Measurements from ENCODE around the gene NFIA.

NFIA gene

DNA sequence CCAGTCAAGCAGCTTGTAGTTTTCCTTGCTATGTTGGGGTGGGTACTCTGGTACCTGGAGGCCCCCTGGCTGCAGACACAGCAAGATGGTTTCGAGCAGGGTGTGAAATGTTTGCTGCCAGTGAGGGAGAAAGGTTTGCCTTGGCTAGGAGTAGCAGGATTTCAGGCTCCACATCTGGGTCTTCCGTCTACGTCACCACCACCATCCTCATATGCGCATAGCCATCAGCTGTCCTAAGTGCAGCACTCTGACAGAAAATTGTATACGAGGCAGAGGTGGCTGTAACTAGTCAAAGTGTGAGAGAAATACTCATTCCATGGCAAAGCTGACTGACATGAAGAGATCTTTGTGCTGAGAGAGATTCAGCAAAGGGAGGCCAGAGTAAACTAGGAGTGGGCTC lies 212.6 kb downstream of the NFIA start:
- Histone ChIP-seq H3K4me2 (no peak overlapping the region), H3K36me3 (no peaks in the 10 kb centered on the region), H3K4me3 (no peak overlapping the region), H3K27me3 (no peaks in the 10 kb centered on the region), H4K20me1 (no peaks in the 10 kb centered on the region), H3K9ac (no peak overlapping the region), H3K27ac (no peak overlapping the region), H3K4me1 (no peaks in the 10 kb centered on the region), H3K9me3 (replicated peaks in 1 of 11) (peaks cover 11 to 16% (median 13%) of the 10 kb centered on the region in 11 experiments)
- TF ChIP-seq Cebpa-rat (IDR thresholded peaks at IDR 0.05): no peak

DNA sequence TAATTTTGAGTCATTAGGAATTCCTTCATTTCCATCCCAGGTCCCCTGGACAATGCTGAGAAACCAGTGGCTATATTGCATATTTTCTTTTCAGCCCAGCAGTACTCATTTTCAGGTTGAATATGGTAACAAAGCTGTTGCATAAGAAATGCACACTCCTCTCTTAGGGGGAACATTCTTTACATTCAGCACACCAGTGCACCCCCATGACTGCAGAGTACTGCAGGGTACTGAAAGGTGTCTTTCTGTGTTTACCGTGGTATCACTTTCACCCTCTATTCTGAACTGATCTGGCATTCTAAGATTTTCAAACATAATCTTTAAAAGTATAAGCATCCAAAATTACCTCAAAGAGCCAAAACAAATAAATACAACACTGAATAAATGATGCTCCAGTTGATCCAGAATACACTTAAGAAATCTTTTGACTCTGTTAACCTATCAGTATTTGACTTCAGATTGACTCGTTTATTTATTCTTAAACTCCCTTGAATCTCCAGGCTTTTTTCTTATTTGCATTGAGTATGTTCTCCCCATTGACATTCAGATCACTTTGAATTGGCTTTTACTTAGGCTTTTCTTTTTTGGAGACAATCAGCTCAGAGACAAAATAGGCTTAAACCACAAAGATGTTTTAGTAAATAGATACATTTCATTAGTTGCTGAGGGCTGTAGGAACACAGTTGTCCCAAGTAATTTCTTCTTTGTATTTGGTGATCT lies 213.6 kb downstream of the NFIA start:
- H3K4me1 ChIP-seq: no peaks in the 10 kb centered on the region
- H3K36me3 ChIP-seq: no peaks in the 10 kb centered on the region
- no peak overlapping the region for H3K4me2 ChIP-seq
- peaks cover 11 to 16% (median 13%) of the 10 kb centered on the region in 11 experiments for H3K9me3 ChIP-seq (replicated peaks in 1 of 11)
- H3K9ac ChIP-seq: no peak overlapping the region
- TF ChIP-seq Cebpa-rat (IDR thresholded peaks at IDR 0.05): no peak
- no peak overlapping the region for H3K4me3 ChIP-seq
- no peak overlapping the region for H3K27ac ChIP-seq
- no peaks in the 10 kb centered on the region for H4K20me1 ChIP-seq
- H3K27me3 ChIP-seq: no peaks in the 10 kb centered on the region

DNA sequence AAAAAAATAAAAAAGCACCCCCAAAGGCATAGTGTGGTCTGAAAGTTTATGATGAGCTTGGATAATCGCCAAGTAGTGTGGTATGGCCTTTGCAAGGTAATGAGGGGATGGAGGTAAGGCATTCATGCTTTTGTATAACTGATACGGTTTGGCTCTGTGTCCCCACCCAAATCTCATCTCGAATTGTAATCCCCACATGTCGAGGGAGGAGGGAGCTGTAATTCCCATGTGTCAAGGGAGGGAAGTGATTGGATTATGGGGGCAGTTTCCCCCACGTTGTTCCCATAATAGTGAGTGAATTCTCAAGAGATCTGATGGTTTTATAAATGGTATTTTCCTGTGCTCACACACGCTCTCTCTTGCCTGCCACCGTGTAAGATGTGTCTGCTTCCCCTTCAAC lies 215.5 kb downstream of the NFIA start:
- H3K4me1 ChIP-seq: no peaks in the 10 kb centered on the region
- H4K20me1 ChIP-seq: no peaks in the 10 kb centered on the region
- H3K27me3 ChIP-seq: no peaks in the 10 kb centered on the region
- no peak overlapping the region for H3K4me3 ChIP-seq
- H3K9ac ChIP-seq: no peak overlapping the region
- peaks cover 11 to 16% (median 13%) of the 10 kb centered on the region in 11 experiments for H3K9me3 ChIP-seq (replicated peaks in 1 of 11)
- H3K27ac ChIP-seq: no peak overlapping the region
- no peaks in the 10 kb centered on the region for H3K36me3 ChIP-seq
- TF ChIP-seq Cebpa-rat (IDR thresholded peaks at IDR 0.05): no peak
- H3K4me2 ChIP-seq: no peak overlapping the region

DNA sequence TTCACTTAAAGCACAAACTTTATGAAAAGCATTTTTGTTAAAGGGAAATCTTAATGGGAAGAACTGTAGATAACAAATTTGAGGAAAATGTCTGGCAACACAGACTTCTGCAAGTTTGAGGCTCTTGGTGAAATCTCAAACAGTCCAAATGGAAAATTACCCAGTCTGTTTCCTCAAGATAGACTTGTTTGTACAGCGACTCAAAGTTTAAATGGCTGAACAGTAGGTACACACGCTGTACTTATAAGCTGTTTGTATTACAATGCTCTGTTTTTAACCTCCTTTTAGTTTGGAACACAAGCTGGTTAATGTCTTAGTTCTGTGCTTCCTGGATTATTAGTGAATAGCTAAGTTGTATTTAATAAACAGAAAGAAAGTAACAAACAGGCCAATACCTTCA lies 217.1 kb downstream of the NFIA start:
- Histone ChIP-seq H3K9me3 (replicated peaks in 1 of 11) (peaks cover 11 to 16% (median 13%) of the 10 kb centered on the region in 11 experiments), H4K20me1 (no peaks in the 10 kb centered on the region), H3K4me3 (no peak overlapping the region), H3K4me2 (no peak overlapping the region), H3K27ac (no peak overlapping the region), H3K27me3 (no peaks in the 10 kb centered on the region), H3K4me1 (no peaks in the 10 kb centered on the region), H3K9ac (no peak overlapping the region), H3K36me3 (no peaks in the 10 kb centered on the region)
- TF ChIP-seq Cebpa-rat (IDR thresholded peaks at IDR 0.05): no peak

DNA sequence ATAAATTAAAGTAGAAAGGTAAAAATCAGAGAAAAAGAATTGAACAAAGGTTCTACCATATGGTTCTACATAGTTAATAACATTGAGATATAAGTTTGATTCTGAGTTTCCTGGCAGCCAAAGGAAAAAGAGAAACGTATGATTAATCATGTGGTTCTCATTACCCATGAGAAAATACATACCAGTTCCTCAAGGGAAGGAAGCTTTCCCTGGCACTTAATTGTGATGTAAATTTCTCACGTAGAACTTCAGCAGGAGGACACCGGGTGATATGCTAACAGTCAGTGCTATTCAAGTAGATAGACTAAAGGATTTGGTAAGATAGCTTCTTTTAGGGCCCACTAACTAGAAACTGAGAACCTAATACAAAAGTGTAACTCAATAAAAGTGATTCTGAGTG lies 218.5 kb downstream of the NFIA start:
- no peaks in the 10 kb centered on the region for H4K20me1 ChIP-seq
- no peak overlapping the region for H3K27ac ChIP-seq
- peaks cover 11 to 16% (median 13%) of the 10 kb centered on the region in 11 experiments for H3K9me3 ChIP-seq (replicated peaks in 1 of 11)
- no peak overlapping the region for H3K4me3 ChIP-seq
- no peaks in the 10 kb centered on the region for H3K36me3 ChIP-seq
- no peak overlapping the region for H3K4me2 ChIP-seq
- H3K4me1 ChIP-seq: no peaks in the 10 kb centered on the region
- no peak for TF ChIP-seq Cebpa-rat (IDR thresholded peaks at IDR 0.05)
- no peaks in the 10 kb centered on the region for H3K27me3 ChIP-seq
- H3K9ac ChIP-seq: no peak overlapping the region

DNA sequence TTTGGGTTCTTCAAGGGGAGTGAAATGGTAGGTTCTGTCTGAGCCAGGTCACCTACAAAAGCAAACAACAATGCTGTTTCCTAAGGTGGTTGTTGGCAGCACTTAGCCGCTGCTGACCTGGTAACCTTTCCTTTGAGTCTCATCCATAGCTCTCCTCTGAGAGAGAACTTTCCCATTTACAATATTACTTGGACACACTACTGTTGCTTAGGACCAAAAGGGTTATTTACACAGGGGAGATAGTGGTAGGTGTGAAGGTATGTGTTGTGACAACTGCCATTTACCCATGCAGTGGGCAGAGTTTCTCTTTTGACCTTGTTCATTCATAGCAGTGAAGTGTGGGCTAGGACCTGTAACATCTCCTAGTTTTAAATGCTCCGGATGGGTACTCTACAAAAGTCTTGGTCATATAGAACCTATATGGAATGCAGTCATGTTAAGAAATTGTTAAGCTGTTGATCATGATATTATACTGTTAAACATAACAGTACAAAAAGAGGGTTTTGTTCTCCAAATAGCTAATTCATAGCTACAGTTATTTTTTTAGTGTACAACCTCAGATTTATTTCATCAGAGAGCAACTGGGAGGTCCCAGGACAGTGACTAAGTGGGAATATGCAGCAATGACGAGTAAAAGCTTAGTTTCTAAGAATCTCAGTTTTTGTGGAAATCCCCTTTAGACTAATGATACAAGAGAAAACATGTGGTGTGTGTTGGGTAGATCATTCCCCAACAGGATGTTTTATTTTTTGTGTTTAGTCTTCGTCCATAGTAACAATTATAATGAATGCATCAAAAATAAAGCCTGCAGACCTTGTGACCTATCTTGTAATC lies 219.7 kb downstream of the NFIA start:
- Histone ChIP-seq H3K9me3 (replicated peaks in 1 of 11) (peaks cover 11 to 15% (median 13%) of the 10 kb centered on the region in 11 experiments), H3K36me3 (no peaks in the 10 kb centered on the region), H3K4me1 (no peaks in the 10 kb centered on the region), H3K4me2 (no peak overlapping the region), H3K27ac (no peak overlapping the region), H3K4me3 (no peak overlapping the region), H4K20me1 (no peaks in the 10 kb centered on the region), H3K9ac (no peak overlapping the region), H3K27me3 (no peaks in the 10 kb centered on the region)
- TF ChIP-seq Cebpa-rat (IDR thresholded peaks at IDR 0.05): no peak

DNA sequence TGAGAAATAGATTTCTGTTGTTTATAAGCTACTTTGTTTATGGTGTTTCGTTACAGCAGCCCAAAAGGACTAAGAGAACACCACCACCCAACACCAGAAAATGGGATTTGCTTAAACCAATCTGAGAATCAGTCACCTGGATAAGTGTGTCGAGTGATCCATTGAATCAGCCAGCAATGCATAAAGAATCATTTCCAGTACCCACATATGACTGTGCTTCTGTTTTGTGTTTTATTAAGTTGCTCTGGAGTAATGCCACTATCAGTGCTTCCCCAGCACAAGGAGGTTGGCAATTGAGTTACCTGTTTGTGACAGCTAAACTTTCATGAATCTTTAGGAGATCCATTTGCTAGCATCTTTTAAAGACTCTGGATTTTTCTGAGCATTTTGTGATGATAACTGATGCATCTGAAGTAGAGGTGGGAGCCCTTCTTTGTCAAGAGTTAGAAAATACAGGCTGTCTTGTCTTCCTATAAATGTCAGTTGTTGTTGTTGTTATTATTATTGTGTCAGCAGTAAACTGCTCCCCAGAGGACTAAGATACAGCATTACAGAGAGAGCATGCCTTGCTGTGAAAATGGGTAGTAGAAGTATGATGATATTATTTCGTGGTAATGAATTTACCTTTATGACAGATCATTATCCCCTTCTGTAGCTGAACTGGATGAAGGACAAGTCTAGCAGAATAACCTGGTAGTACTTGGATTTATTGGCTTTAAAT lies 225.2 kb downstream of the NFIA start:
- no peak overlapping the region for H3K9ac ChIP-seq
- no peaks in the 10 kb centered on the region for H3K36me3 ChIP-seq
- no peak overlapping the region for H3K4me2 ChIP-seq
- H4K20me1 ChIP-seq: no peaks in the 10 kb centered on the region
- no peak for TF ChIP-seq Cebpa-rat (IDR thresholded peaks at IDR 0.05)
- no peaks in the 10 kb centered on the region for H3K9me3 ChIP-seq (replicated peaks in 1 of 11)
- 0 out of 20 replicates have a peak, but pooled peaks cover 0 to 4% (median 0%) of the 10 kb centered on the region in 10 experiments for H3K4me1 ChIP-seq
- no peak overlapping the region for H3K27ac ChIP-seq
- no peaks in the 10 kb centered on the region for H3K27me3 ChIP-seq
- H3K4me3 ChIP-seq: no peak overlapping the region

DNA sequence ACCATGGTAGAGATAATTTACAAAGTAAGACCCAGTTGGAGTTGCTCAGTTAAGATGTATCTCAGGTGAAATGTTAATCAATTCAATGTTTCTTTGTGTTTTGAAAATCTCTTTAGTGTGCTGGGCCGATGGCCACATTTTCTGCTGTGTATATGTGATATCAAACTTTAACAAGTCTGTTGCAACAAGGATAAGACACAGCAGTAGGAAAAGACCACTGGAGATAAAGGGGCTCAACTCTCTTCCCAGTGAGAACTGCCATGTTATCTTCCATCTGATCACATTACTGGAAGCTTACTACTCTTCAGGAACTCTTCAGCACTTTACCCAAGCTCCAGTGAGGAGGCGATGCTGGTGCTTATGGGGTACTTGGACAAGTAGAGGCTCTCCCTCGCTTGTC lies 227.7 kb downstream of the NFIA start:
- Histone ChIP-seq H3K27me3 (no peaks in the 10 kb centered on the region), H3K4me2 (no peak overlapping the region), H3K27ac (no peak overlapping the region), H3K36me3 (no peaks in the 10 kb centered on the region), H3K9ac (no peak overlapping the region), H4K20me1 (no peaks in the 10 kb centered on the region), H3K9me3 (replicated peaks in 1 of 11) (no peaks in the 10 kb centered on the region), H3K4me3 (no peak overlapping the region), H3K4me1 (0 out of 20 replicates have a peak, but pooled peaks cover 0 to 4% (median 0%) of the 10 kb centered on the region in 10 experiments)
- no peak for TF ChIP-seq Cebpa-rat (IDR thresholded peaks at IDR 0.05)

DNA sequence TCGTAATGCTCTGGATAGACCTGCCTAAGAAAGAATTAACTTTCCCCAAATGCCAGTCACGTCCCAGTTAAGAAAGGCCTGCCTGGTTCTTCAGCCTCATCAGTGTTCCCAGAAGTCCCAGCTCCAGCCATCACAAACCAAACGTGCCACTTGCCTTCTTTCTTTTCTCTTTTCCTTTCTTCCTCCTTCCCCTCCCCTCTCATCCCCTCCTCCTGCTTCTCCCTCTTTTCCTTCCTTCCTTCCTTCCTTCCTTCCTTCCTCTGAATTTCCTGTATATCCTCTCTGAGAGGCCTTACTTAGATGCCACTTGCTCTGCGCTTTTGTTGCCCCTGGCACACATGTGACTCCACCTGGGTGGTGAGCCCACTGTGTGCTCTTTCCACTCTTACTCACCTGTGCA lies 228.2 kb downstream of the NFIA start:
- Histone ChIP-seq H3K4me3 (no peak overlapping the region), H3K9me3 (replicated peaks in 1 of 11) (no peaks in the 10 kb centered on the region)

More for the DNA sequence above, 228.2 kb downstream of the NFIA start:
- no peaks in the 10 kb centered on the region for H3K36me3 ChIP-seq
- no peak overlapping the region; a peak in 1 of 22 replicates for H3K4me2 ChIP-seq
- TF ChIP-seq Cebpa-rat (IDR thresholded peaks at IDR 0.05): no peak
- no peak overlapping the region for H3K9ac ChIP-seq
- H3K27me3 ChIP-seq: no peaks in the 10 kb centered on the region
- H3K4me1 ChIP-seq: 0 out of 20 replicates have a peak, but pooled peaks cover 0 to 4% (median 0%) of the 10 kb centered on the region in 10 experiments
- H4K20me1 ChIP-seq: no peaks in the 10 kb centered on the region
- no peak overlapping the region for H3K27ac ChIP-seq

All from BLaER1 treated with 17β-estradiol and CSF1 and Interleukin-3, amounts not matched to agents 10 nM and 100 nM (cell line).